Muscle of arm (tissue), 12 donors: ENCODE measurements around the gene PDE8A. TPM values are rescaled to one million over a fixed set of nuclear protein-coding genes. Genes with fewer than 3 reads are reported as not detected.

Source experiments
- DNase-seq: peaks from one replicate; pipeline ENCODE4 v3.0.0-alpha.2; 2013
- polyA plus RNA-seq, 12 donors: library from polyadenylated mRNA; unstranded; fragments of 120-200 nt; gene quantifications; one replicate each; pipeline ENCODE4 v1.2.1, GENCODE V29; 2013; ENCODE audit not compliant: insufficient read length in 12 of 12

Gene PDE8A
- polyA plus RNA-seq, 12 donors, result 17.3 to 63.1 (median 32.4) TPM; not detected in 1

- DNase-seq, result no peak
These were observed 92.0 kb downstream of the PDE8A start for GRCh38 chr15:85073556-85074194.

DNA sequence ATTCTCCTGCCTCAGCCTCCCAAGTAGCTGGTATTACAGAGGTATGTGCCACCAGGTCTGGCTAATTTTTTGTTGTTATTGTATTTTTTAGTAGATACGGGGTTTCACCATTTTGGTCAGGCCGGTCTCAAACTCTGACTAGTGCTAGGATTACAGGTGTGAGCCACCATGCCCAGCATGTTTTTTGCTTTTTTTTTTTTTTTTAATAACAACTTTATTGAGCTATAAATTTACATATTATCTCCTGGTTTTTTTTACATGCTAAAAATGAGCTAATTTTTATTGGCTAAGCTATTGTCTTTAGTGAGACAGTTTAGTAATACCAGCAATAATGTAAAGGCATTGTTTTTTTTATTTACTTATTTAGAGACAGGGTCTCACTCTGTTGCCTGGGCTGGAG is 105.2 kb downstream of the PDE8A start:
- DNase-seq, result no peak

DNA sequence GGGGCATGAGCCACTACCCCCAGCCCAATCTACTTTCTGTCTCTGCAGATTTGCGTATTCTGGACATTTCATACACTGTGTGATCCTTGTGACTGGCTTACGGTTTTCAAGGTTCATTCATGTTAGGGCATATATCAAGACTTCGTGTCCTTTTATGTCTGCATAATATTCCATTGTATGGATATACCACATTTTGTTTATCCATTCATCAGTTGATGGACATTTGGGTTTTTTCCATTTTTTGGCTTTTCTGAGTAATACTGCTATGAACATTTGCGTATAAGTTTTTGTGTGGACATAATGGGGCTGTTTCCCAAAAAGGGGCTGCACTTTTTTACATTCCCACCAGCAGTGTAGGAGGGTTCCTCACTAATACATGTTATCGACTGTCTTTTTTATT is 106.6 kb downstream of the PDE8A start:
- DNase-seq, result no peak

DNA sequence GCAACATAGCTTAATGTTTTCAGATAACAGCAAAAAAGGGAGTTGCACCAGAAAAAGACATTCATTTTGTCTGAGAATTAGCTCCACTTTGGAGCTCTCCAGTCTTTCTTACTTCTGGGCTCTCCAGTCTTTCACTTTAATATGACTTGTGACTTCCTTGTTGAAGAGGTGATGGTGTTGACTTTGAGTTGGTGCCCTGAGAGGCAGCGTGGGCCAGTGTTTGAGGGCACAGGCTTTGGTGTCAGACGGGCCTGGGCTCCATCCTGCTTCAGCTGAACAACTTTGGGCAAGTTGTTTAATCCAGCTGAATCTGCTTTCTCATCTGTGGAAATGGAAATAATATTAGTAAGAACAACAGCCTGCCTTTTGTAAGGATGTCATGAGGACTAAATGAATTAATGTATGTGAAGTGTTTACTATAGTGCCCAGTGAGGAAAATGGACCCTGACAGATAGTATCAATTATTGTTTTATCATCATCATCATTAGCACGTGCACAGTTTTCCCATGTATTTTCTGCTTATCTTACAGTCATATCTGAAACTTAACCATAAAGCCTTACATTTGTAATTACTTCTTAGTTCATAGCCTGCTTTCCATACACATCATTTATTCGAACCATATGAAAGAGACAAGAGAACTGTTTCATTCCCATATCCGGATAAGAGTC is 108.4 kb downstream of the PDE8A start:
- no peak for DNase-seq

DNA sequence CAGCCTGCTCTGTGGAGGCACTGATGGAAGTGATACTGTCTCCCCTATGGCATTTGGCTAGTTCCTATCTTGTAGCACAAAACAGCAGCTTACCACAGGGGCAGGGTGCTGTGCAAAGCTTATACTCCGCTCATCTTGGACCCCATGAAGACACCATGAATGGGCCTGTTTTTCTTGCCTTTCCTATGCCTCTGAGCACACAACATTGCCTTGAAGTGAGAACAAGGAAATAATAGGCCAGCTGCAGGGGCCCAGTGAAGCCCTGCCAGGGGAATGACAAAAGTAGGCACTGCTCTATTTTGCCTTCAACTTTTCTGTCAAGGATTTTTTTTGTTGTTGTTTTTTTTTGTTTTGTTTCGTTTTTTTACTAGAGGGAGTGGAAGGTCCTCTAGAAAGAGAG is 110.3 kb downstream of the PDE8A start:
- DNase-seq, result no peak

DNA sequence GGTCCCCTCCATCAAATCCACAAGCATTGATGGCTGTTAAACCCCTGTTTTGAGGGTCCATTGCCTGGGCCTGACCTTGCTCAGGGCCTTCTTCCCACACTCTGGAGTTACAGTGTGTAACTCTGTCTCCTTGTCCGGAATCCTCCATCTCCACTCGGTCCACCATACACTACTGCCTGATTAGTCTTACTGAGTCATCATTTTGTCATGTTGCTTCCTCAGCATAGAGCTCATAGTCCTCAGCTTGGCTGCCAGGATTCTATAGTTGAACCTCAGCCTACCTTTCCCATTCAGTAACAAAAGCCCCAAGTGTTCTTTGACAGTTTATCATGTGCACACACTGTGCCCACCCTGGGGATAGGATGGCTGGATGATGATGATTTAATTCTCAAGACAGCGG is 113.0 kb downstream of the PDE8A start:
- DNase-seq, result no peak

DNA sequence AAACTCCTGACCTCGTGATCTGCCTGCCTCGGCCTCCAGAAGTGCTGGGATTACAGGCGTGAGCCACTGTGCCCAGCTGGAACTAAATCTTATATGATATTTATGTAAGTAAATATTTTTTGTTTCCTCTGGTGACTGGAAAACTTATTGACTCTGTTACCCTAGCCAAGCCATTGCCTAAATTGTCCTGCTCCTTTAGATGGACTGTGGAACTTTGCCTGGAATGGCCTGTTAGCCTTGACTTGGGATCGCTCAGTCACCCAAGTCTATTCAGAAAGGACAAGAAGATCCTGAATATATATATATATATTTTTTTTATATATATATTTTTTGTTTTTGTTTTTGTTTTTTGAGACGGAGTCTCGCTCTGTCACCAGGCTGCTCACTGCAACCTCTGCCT is 113.9 kb downstream of the PDE8A start:
- DNase-seq, result no peak

GRCh38 chr15:85097250-85097649 is 115.6 kb downstream of the PDE8A start:
- DNase-seq, result no peak

DNA sequence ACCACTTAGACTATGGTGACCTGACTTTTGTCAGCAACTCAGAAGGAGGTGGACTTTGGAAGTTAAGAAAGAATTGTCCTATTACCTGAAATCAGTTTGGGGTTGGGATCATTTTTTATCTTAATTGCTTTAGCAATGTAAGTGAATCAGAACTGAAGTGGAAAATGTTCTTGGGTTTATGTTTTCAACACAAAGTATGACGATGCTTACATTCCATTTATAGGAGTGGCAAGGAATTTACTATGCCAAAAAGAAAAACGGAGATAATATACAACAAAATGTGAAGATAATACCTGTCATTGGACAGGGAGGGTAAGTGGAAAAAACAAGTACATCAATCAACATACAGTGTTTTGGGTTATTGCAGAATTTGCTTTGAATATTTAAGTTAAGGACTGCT is 116.1 kb downstream of the PDE8A start:
- DNase-seq, result no peak

DNA sequence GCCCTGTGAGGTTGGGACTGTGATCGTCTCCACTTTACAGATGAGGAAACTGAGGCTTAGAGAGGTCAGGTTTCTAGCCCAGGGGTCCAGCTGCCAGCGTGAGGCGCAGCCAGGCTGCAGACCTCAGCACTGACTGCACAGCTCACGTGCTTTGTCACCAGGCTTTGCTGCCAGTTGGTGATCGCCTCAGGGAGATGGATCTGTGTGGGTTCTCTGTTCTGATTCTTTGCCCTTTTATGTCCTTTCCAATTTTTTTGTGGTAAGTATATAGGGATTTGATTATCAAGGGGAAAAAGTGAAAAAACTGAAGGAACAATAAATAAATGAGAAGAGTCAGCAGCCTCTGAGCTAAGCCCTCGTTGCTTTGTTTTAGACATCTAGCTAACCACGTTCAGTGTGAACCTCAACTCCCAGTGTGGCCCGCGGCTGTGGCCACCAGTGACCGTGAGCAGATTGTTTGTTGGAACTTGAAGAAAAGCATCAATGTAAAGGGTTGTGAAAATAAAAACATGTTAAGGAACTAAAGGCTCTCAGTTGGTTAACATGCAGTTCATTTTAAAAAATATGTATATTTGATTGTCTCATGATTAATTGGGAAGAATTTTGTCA is 117.6 kb downstream of the PDE8A start:
- no peak for DNase-seq

DNA sequence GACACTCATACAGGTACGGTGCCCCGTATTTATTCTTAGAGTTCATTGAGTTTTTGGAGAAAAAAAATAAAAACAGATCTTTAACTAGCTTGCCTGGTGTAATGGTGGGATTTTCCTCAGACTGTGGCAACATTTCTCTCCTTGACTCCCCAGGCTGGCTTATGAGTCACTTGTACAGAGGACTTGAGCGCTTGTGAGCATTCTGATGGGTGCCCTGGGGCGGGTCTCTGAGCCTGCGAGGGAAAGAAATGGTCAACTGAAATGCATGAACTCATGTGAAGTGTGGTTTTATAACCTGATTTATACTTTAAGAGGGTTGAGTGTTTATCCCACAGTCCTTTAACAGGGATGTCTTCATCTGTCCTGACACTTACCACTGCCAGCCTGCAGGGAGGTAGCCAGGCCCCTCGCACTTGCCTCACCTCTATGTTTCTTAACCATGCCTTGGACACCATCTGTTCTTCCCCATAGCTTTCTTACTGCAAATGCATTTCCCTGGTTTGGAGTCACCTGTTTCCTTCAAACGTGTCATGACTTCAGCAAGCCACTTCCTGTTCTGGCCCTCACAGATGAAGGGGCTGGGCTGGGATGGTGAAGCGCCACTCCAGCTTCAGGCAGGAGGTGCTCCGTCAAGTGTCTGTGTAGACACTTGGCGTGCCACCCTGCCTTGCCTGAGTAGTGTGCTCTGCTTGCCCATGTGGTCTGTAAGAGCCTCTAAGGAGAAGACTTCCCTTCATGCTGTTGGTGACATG is 118.7 kb downstream of the PDE8A start:
- DNase-seq, result no peak

DNA sequence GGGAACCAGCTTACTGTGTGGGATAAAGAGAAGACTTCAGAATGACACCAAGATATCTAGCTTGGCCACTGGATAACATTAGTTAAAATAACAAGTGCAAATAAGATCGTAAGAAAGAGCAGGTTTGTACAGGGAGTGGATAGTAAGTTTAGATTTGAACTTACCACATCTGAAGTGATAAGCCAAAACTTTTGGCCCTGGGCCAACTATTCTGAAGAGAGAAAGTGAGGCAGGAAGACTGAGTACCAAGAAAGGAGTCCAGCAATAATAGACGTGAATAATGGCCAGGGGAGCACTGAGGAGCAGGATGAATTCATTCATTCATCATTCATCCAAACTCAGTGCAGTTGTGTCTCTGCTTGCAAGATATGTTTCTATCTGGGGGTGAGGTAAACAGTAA is 122.9 kb downstream of the PDE8A start:
- no peak for DNase-seq

- DNase-seq, result no peak
These were observed 126.5 kb downstream of the PDE8A start for GRCh38 chr15:85108136-85108535.

- no peak for DNase-seq
These were observed 127.7 kb downstream of the PDE8A start for GRCh38 chr15:85109333-85109732.

DNA sequence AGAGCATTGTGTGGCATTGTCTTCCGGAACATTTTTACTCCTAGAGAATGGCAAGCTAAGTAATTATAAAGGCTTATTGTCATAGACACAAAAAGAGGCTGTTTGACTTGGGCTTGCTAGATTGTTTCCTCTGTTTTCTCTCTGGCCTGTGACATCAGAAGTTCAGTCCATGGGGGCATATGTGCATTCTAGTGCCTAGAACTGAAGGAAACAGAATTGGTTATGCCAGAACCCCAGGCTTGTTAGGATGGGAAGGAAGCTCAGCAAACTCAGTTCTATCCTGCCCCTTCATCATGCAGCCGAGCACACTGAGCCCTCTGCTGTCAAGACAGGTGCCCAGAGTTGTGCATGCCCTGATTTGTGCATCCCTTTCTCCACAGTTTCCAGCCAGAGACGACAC is 131.3 kb downstream of the PDE8A start:
- no peak for DNase-seq

DNA sequence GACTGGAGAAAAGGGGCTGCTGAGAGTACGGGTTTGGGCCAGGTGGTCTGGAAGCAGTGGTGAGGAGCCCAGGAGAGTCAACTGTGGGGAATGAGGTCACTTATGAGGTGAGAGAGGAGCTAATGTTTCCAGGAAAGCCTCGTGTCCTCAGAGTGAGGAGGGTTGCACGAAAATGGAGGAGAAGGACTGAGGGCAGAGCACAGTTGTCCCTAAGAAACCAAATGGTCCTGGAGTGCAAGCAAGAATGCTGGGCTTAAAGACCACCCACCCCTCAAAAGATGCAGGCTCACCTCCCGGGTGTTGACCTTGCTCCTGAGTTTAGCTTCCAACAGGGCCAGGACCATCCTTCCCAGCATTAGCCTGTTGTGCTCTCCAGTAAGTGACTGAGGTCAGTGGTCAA is 133.2 kb downstream of the PDE8A start:
- DNase-seq, result no peak

GRCh38 chr15:85116066-85116465 is 134.4 kb downstream of the PDE8A start:
- DNase-seq, result no peak

DNA sequence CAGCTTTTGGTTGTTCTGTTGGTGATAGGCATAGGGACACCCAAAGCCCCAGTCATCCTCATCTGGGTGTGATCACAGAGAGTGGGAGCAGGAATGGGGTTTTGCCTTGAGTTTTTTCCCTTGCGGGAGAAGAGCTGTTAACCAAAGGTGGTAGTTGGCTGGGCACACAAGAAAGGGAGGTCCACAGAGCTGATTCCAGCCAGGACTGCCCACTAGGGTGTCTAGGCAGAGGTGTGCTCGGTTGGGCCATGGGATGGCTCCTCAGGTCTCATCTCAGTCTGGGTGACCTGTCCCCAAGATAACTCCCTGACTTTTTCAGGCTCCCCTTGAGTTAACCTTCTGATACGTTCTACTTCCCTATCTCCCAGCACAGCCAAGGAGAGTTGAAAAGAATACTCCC is 134.8 kb downstream of the PDE8A start:
- no peak for DNase-seq

- DNase-seq, result no peak
These were observed 135.4 kb downstream of the PDE8A start for GRCh38 chr15:85116925-85117646.

GRCh38 chr15:85118173-85118572 is 136.5 kb downstream of the PDE8A start:
- DNase-seq, result no peak

GRCh38 chr15:85118581-85118980 is 136.9 kb downstream of the PDE8A start:
- DNase-seq, result no peak
